ENCODE results near the gene RIOK3.
"Not testable (repeated sequence)": the region's sequence is repeated elsewhere in the genome, so short reads cannot be mapped to it uniquely, and the experiment has no call there.

The RIOK3 gene, protein sequence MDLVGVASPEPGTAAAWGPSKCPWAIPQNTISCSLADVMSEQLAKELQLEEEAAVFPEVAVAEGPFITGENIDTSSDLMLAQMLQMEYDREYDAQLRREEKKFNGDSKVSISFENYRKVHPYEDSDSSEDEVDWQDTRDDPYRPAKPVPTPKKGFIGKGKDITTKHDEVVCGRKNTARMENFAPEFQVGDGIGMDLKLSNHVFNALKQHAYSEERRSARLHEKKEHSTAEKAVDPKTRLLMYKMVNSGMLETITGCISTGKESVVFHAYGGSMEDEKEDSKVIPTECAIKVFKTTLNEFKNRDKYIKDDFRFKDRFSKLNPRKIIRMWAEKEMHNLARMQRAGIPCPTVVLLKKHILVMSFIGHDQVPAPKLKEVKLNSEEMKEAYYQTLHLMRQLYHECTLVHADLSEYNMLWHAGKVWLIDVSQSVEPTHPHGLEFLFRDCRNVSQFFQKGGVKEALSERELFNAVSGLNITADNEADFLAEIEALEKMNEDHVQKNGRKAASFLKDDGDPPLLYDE

DNA sequence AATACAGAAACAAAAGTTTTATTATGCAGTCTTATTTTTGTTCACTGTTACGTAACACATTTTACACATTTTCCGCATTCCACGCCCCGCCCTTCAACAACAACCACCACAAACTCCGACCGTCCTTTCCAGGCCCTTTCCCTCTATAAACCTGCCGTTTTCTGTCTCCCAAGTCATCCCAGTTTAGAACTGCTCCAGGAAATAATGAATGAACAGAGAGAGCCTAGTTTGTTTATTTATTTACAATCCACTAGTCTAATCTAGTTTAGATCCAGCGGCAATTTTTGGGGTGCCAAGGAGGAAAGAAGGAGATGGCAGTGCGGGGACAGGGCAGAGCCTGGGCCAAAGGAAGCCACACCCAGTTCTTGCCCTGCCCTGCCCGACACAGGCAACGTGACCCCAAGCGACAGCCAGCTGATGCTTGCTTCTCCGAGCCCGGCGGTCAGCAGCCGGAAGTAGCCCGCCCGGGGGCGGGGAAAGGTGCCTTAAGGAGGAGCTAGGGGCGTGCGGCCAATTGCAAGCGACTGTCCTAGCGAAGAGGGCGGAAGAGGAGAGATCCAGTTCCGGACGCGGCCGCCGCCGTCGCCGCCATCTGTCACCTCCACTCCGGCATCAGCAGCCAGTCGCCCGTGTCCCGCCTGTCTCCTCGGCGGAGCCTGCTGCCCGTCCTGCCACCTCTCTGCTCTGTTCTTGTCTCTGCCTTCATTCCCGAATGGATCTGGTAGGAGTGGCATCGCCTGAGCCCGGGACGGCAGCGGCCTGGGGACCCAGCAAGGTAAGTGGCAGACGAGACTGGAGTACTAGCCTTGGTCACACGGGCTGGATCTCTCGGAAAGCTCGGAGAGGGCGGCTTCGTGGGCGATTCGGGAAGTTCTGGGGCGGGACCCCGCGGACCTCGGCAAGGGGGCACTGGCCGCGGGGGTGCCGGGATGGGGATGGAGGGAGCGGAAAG is at the start of gene RIOK3:
TSS of gene RIOK3 (plus strand) at position 560 of the 952 bp plus-strand sequence. CDS start at position 713, 153 bp downstream.
- DNase-seq, result peak; percentile 85

DNA sequence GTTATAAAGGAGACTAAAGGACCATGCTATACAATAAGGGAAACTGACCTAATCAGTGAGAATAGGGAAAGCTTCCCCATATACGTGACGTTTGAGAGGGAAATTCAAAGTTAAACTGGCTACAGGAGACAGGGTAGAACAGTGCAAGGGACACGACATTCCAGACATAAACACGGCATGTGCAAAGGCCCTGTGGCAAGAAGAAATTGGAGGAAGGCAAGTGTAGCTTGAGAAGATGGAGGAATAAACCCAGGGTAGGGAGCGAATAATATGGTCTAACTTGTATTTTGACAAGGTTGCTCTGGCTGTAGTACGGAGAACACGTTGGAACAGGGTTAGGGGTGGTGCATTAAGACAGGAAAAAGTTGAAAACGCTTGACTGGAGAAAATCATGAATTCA is 49.8 kb upstream of the RIOK3 start:
- no peak for DNase-seq

DNA sequence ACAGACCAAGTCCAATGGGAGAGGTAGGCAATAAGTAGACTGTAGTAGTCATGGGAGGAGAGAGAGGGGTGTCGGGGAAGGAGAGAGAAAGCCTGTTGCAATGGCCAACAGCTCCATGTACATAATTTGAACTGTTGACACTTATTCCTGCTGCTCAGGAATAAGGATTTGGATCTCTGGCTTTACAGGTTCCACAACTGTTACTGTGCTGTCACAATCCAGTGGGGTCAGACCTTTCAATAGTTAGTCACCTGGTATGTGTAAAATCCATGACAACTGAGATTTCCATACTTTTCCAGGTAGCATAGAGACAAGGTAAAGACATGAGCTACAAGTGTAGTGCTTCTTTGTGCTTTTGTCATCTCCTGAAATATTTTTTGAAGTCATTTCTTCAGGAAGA is 47.5 kb upstream of the RIOK3 start:
- no peak for DNase-seq

DNA sequence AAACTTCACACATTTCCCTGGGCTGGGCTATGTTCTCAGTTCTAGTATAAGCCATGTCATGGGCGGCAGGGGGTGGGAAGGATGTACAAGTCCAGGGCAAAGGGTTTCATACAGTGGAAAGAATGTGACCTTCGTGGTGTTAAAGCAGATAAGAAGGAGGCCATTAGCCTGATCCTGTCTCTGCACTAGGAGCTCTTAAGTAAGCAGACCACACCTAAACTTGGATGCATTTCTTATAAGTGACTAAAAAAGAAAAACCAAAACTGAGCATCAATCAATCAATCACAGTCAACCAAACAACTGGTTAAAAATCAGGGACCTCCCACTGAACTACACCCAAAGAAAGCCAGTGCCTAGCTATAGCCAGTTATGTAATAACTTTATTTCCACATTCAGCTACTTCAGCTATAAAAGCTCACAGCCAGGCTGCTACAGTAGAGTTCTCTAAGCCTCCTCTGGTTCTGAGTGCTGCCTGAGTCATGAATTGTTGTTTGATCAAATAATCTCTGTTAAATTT is 46.8 kb upstream of the RIOK3 start:
- no peak for DNase-seq

DNA sequence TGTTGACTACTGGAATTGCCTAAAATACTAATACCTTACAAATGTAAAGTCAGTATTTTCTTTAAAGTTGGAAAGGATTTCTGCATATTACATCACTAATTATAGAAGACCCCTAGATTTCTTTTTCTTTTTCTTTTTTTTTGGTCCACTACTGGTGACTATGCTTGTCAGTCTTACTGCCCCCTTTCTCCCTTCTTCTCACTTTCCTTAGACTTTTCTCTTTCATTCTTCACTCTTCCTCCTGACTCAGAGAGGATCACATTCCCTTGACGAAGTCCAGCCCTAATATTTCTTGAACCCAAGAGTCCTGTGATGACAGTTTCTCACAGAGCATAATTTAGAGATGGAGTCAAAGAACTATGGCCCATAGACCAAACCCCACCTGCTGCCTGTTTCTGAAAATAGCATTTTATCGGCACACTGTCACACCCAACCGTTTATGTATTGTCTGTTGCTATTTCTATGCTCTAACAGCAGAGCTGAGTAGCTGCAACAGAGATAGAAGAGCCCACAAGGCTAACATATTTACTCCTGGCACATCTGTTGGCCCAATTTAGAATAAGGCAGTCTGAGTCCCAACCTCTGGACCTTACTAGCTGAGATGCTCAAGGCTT is 40.6 kb upstream of the RIOK3 start:
- no peak for DNase-seq

DNA sequence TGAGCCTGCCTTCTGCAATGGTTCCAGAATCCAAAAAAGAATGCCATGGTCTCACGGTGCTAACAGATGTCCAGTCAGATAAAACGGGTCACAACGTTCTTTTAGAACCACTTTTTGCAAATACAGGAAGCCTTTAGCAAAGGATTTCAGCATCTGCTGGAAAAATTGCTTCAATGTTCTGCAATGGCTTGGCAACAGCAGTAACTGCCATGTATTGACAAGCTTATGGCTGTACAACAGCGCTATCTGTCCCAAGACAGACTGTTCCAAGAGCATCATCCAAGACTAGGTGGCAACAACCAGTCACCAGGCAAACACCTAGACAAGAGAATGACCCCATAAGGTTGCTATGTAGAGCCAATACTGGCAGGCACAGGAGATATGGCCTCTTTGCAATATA is 37.6 kb upstream of the RIOK3 start:
- no peak for DNase-seq

DNA sequence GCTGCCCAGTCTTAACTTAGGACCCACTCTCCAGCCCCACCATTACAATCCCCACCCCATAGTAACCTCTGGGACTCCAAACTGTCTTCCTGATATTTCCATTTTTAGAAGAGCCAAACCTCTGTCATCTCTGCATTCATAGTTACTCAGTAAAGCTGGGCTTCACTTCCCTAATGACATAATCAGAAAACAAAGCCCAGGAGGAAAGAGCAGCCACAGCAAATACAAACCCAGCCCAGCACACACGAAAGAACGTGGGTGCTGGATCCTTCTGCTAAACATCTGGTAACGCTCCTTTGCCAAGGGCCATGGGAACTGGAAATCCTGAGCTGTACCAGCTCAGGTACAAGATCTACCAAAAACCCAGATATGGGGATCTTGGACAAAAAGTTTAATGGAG is 36.8 kb upstream of the RIOK3 start:
- no peak for DNase-seq

DNA sequence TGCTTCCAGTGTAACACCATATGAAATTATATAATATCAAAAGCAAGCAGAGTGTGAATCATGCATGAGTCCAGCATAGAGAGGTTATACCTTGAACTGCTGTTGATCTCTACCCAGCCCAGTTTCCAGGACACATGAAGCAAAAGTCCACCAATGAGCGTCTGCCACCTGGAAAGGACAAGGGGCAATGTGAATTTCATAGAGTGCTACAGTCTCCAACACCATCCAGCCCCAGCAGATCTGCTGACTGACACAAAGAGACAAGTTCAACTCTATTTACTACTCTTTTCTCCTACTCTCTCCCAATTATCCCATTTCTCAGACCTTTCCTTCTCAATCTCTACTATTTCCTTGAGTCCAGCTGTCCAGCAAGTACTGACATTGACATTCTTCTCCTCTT is 31.8 kb upstream of the RIOK3 start:
- DNase-seq, result no peak

DNA sequence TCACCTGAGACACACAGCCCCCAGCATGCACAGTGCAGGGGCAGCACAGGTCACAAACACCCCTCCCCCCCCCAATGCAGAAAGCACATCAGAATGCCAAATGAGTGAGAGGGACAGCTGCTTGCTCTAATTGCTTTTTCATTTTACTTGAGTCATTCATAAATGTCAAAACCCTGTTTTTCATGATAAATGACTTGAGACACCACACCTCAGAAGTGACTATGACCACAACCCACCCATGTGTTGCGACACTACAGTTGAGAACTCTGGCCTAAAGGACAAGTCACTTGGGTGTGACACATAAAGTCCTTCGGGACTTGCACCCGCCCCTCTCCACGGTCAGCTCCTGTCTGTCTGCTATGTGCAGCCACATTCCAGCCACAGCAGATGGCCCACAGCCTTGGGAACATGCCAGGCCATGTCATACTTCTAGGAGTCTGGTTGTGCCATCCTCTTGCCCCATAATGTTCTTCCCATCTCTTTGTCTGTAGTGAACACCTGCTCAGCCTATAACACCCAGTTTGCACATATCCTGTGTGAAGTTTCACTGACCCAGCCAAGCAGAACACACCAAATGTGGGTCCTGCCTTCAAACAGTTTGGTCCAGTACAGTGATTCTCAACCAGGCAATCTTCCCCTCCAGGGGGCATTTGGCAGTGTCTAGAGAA is 30.2 kb upstream of the RIOK3 start:
- no peak for DNase-seq

DNA sequence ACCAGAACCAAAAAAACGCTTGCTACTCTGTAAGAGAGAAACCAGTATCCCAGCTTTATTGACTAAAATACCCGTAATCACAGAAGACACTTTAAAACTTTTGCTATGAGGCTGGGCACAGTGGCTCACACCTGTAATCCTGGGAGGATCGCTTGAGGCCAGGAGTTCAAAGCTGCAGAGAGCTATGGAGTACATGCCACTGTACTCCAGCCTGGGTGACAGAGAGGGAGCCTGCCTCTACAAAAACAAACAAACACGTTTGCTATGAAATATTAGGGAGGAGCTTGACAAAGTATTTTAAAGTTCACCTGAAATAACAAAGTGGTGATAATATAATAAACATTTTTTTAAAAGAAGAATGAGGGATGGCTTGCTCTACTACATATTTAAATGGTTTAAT is 28.5 kb upstream of the RIOK3 start:
- no peak for DNase-seq

DNA sequence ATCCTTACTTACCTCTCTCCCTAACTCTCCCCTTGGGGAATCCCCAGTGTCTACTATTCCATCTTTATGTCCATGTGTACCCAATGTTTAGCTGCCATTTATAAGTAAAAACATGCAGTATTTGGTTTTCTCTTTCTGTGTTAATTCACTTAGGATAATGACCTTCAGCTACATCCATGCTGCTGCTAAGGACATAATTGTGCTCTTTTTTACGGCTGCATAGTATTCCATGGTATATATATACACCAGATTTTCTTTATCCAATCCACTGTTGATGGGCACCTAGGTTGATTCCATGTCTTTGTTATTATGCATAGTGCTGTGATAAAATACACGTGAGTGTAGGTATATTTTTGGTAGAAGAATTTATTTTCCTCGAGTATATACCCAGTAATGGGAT is 24.3 kb upstream of the RIOK3 start:
- no peak for DNase-seq

DNA sequence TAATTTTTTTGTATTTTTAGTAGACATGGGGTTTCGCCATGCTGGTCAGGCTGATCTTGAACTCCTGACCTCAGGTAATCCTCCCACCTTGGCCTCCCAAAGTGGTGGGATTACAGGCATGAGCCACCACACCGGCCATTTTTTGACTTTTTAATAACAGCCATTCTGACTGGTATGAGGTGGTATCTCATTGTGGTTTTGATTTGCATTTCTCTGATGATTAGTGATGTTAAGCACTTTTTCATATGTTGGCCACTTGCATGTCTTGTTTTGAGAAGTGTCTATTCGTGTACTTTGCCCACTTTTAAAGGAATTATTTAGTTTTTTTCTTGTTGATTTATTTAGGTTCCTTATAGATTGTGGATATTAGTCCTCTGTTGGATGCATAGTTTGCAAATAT is 23.5 kb upstream of the RIOK3 start:
- not testable (repeated sequence) for DNase-seq

DNA sequence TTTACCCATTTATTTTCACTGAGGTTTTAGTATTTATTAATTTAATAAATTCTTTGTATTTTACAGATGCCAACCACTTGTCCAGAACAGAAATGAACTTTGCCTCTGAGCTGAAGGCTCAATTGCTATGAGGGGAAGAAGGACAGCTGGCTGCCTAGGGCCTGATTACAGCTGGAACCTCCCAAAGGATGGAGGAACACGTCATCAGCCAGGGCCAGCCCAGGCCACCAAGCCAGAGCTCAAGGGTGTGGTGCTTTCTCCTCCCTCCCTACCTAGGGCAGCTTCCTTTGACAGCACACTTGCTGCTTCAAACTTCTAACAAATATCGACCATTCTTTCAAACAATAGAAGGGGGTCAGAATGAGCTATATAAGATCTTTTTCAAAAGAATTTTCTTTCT is 19.7 kb upstream of the RIOK3 start:
- DNase-seq, result no peak

DNA sequence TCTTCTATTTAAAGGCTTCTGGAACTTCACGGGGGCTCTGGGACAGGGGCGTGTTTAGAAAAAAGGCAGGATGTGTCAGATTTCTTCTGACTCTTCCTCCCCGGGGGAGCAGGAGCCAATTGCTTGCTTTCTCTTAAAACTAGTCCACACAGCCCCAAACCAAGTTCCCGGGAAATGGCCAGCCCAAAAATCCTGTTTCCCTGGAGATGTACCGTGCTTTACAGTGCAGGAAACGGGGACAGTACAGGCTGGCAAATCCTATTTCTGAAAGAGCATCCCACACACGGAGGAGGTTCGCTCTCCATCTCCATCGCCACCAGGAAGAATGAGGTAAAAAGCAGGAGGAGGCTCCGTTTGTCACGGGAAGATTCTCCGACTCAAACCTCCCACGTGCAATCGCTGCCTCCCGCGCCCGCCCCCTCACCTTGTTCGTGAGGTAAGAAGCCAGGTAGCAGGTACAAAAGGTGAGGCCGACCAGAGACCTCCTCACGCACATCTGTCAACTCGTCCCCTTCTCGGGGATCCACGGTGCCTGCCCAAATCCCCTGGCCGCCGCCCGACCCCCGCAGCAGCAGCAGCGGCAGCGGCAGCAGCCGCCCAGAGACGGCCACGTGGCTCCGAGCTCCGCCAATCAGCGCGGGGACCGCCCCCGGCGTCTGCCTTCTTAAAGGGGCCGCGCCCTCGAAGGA is 15.6 kb upstream of the RIOK3 start:
- peak; percentile 83 for DNase-seq

DNA sequence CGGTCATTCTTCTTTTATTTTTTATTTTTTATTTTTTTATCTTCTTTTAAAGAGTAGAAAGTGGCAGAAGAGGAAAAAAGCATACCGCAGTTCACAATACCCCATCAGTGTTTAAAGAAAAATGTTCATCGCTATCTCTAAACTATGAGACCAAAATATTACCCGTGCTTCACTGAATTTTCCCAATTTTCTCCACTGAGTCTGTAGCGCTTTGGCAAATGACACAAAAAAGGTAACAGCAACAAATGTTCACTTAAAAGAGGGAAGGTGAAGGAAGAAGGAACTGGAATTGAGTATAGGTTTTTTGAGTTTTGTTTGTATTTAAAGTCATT is 15.1 kb upstream of the RIOK3 start:
- DNase-seq, result no peak

DNA sequence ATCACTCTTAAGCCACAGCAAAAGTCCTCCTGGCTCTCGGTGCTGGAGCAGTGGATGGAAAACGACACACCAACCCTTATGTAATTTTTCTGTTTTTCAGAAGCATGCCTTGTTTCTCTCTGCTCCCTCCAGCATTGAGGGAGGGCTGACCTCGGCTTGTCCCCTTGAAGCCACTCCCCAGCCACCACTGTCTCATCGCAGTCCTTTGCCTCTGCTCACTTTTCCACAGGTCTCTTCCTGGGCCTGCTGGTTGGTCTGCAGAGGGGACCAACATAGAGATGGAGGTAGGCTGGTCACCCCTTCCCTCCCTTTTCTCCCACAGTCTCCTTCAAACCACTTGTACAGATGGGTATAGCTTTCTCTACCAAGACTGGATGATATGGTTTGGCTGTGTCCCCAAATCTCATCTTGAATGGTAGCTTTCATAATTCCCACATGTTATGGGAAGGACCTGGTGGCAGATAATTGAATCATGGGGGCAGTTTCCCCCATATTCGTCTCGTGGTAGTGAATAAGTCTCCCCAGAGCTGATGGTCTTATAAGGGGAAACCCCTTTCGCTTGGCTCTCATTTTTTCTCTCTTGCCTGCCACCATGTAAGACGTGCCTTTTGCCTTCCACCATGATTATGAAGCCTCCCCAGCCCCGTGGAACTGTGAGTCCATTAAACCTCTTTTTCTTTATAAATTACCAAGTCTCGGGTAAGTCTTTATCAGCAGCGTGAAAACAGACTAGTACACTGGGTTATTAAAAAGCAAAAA is 14.3 kb upstream of the RIOK3 start:
- no peak for DNase-seq

DNA sequence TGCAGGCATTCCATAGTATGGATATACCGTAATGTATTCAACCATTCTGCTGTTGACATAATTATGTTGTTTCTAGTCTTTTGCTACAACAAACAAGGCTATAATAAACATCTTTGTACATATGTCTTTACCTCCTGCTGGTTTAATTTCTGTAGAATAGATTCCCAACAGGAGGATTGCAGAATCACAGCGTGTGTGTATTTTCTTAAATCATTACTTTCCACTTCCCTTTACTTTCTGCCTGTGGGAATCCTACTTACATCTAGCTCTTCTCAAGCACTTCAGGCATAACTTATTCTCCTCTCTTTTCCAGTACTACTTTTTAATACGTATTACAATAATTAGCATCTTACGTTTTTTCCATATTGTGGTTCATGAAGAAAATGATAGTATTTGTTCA is 13.0 kb upstream of the RIOK3 start:
- no peak for DNase-seq

DNA sequence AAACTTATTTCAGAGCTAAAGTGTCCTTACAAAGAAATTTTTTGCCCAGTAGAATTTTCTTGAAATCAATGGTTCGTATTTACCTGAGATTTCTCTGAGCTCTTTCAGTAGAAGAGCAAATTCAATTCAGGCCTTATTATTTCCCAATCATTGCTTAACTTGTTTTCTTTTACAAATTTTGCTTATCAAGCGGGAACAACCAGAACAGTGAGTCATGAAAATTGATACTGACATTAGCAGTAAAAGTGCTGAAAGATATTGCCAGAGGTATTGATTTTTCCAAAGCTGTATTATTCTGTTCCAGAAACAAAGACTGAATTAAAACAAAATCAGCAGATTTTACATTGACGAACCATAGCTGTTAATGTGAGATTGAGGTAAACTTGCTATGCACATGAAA is 10.1 kb upstream of the RIOK3 start:
- DNase-seq, result no peak

DNA sequence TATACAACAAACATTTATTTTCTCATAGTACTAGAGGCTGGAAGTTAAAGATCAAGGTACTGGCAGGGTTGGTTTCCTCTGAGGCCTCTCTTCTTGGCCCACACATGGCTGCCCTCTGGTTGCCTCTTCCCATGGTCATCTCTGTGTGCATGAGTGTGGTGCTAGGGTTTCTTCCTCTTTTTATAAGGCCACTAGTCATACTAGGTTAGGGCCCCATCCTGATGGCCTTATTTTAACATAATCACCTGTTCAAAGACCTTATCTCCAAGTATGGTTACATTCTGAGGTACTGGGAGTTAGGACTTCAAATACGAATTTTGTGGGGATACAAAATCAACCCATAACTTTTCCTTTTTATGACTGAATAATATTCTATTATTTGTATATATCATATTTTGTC is 4.8 kb upstream of the RIOK3 start:
- no peak for DNase-seq

DNA sequence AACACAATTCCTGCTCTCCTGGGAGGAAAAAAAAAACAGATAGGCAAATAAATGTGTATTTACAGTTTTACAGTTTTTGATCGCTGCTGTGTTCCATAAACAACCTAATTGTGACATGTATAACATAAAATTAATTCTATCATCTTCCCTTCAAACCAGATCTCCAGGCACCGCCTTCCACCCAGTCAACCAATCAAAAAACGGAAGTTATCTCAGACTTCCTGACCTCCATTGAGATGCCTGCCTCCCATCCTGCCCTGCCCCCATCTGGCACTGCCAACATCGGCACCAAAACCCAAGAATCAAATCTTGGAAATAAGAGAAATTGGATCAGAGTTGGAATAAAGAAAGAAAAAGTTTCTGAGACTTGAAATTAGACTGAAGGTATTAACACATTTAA is 3.1 kb upstream of the RIOK3 start:
- no peak for DNase-seq

DNA sequence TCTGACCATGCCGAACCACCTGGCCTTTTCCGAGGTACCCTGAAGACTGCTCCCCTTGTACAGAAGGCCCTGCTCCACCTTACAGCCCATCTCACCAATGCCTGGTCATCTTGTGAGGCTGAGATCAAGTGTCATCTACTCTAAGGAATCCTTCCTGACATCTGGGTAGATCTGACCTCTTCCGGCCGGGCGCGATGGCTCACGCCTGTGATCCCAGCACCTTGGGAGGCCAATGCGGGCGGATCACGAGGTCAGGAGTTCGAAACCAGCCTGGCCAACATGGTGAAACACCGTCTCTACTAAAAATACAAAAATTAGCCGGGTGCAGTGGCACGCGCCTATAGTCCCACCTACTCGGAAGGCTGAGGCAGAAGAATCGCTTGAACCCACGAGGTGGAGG is 2.1 kb upstream of the RIOK3 start:
- DNase-seq, result no peak
